Astrocyte of the cerebellum (primary cell): ENCODE data around the gene DPYSL5.

Experiments
- DNase-seq: peaks from one replicate; pipeline ENCODE4 v3.0.0-alpha.2; 2011; ENCODE audit warnings: low read depth
- H3K4me3 ChIP-seq: 2 replicates; pipeline ENCODE4 v1.5.1; 2011; ENCODE audit warnings: mild to moderate bottlenecking, low read depth, low read length, moderate library complexity
- CTCF ChIP-seq: IDR thresholded peaks from 2 replicates; pipeline ENCODE4 v1.5.1; 2012; ENCODE audit warnings: low read length, low read depth, moderate library complexity, mild to moderate bottlenecking; ENCODE audit errors: missing control alignments
- in situ Hi-C: cut with HindIII; loops from 2 replicates; pipeline ENCODE4 v1.10.0; 2017; ENCODE audit warnings: low sequenced_read_pairs

DPYSL5 gene

GRCh38 chr2:26874514-26874913 is 26.6 kb downstream of the DPYSL5 start:
- DNase-seq: no peak
- no peak for TF ChIP-seq CTCF
- in situ Hi-C loops: no loop called here
- no peak overlapping the region for H3K4me3 ChIP-seq

GRCh38 chr2:26875065-26875634 is 27.2 kb downstream of the DPYSL5 start:
- in situ Hi-C loops: no loop called here
- TF ChIP-seq CTCF: no peak
- no peak overlapping the region for H3K4me3 ChIP-seq
- no peak for DNase-seq

GRCh38 chr2:26875808-26876207 is 27.9 kb downstream of the DPYSL5 start:
- no peak for TF ChIP-seq CTCF
- H3K4me3 ChIP-seq: no peak overlapping the region
- DNase-seq: no peak
- in situ Hi-C loops: no loop called here

DNA sequence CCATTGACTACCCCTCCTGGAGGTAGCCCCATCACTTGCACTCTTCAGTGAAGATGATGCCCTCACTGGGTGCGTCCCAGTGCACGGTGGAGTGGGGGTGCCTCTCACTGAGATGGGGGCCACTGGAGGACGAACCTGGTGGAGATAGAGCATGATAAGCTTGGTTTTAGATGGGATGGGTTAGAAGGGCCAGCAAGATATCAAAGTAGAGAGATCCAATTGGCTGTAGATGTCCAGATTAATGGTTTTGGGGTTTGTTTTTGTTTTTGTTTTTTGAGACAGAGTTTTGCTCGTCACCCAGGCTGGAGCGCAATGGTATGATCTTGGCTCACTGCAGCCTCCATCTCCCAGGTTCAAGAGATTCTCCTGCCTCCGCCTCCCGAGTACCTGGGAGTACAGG is 28.3 kb downstream of the DPYSL5 start:
- no peak for DNase-seq

GRCh38 chr2:26877276-26877675 is 29.3 kb downstream of the DPYSL5 start:
- in situ Hi-C loops: no loop called here

More for the DNA sequence above, 28.3 kb downstream of the DPYSL5 start:
- TF ChIP-seq CTCF: no peak
- no peak overlapping the region for H3K4me3 ChIP-seq
- in situ Hi-C loops: no loop called here

GRCh38 chr2:26880161-26880560 is 32.2 kb downstream of the DPYSL5 start:
- TF ChIP-seq CTCF: no peak
- no peak overlapping the region for H3K4me3 ChIP-seq
- no peak for DNase-seq
- in situ Hi-C loops: no loop called here

More at GRCh38 chr2:26877276-26877675, 29.3 kb downstream of the DPYSL5 start:
- no peak overlapping the region for H3K4me3 ChIP-seq
- no peak for TF ChIP-seq CTCF
- no peak for DNase-seq
